ENCODE results near the gene TRAK2. TPM values are rescaled to one million over a fixed set of nuclear protein-coding genes. Genes with fewer than 3 reads are reported as not detected.
A peak's percentile ranks its signal among the peaks of the same experiment; 100 is the strongest.
"Not testable (repeated sequence)": the region's sequence is repeated elsewhere in the genome, so short reads cannot be mapped to it uniquely, and the experiment has no call there.

The TRAK2 gene
- total RNA-seq, 4 donors from 2014 or later: 14.3 to 45.4 (median 20.3) TPM

- Histone ChIP-seq H3K9me3 (no peaks in the 10 kb centered on the region), H3K4me3 (no peak overlapping the region), H3K27me3 (no peaks in the 10 kb centered on the region), H3K27ac (no peak overlapping the region), H3K36me3 (no peaks in the 10 kb centered on the region), H3K4me1 (peaks cover 36% of the 10 kb centered on the region)
- WGBS: 60% methylated on average over 1 of the region's 1 CpG
- no peak for DNase-seq (ENCODE audit: low spot score in 2 of 2)
- TF ChIP-seq EP300 (IDR thresholded peaks at IDR 0.05): no peak
- no peak for TF ChIP-seq POLR2A (IDR thresholded peaks at IDR 0.05)
- TF ChIP-seq, protein P1, sequence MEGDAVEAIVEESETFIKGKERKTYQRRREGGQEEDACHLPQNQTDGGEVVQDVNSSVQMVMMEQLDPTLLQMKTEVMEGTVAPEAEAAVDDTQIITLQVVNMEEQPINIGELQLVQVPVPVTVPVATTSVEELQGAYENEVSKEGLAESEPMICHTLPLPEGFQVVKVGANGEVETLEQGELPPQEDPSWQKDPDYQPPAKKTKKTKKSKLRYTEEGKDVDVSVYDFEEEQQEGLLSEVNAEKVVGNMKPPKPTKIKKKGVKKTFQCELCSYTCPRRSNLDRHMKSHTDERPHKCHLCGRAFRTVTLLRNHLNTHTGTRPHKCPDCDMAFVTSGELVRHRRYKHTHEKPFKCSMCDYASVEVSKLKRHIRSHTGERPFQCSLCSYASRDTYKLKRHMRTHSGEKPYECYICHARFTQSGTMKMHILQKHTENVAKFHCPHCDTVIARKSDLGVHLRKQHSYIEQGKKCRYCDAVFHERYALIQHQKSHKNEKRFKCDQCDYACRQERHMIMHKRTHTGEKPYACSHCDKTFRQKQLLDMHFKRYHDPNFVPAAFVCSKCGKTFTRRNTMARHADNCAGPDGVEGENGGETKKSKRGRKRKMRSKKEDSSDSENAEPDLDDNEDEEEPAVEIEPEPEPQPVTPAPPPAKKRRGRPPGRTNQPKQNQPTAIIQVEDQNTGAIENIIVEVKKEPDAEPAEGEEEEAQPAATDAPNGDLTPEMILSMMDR (IDR thresholded peaks at IDR 0.05): no peak
- no peak for TF ChIP-seq POLR2AphosphoS5 (IDR thresholded peaks at IDR 0.05)
Observed at GRCh38 chr2:201448061-201448460, 3.2 kb downstream of the TRAK2 start.

DNA sequence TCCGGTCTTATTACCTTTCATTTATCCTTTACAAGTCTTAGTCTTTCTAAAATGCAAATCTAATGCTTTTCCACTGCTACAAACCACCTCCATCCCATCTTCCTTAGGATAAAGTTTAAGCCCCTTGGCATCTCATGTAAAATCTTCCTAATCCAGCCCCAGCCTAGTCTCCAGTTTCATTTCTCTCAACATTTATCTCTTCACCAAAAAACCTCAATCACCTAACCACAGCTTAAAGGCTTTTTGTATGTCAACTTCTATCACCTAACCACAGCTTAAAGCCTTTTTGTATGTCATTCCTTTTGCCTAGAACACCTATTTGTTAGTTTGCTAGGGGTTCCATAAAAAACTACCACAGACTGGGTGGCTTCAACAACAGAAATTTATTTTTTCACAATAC is 4.2 kb downstream of the TRAK2 start:
- TF ChIP-seq, protein P1 (IDR thresholded peaks at IDR 0.05): no peak
- no peaks in the 10 kb centered on the region for H3K36me3 ChIP-seq
- no peak overlapping the region for H3K27ac ChIP-seq
- no peak for DNase-seq (ENCODE audit: low spot score in 2 of 2)
- H3K27me3 ChIP-seq: no peaks in the 10 kb centered on the region
- H3K4me3 ChIP-seq: no peak overlapping the region
- H3K9me3 ChIP-seq: no peaks in the 10 kb centered on the region
- 84% methylated on average over 1 of the region's 1 CpG for WGBS
- H3K4me1 ChIP-seq: peaks cover 29% of the 10 kb centered on the region

GRCh38 chr2:201444746-201445465 is 6.4 kb downstream of the TRAK2 start:
- DNase-seq (ENCODE audit: low spot score in 2 of 2): no peak
- WGBS: 91% methylated on average over 3 of the region's 3 CpGs
- Histone ChIP-seq H3K27me3 (no peaks in the 10 kb centered on the region), H3K36me3 (no peaks in the 10 kb centered on the region), H3K9me3 (no peaks in the 10 kb centered on the region), H3K4me3 (no peak overlapping the region), H3K27ac (no peak overlapping the region), H3K4me1 (peaks cover 36% of the 10 kb centered on the region)
- TF ChIP-seq EP300 (IDR thresholded peaks at IDR 0.05): no peak
- TF ChIP-seq, protein P1 (IDR thresholded peaks at IDR 0.05): no peak

DNA sequence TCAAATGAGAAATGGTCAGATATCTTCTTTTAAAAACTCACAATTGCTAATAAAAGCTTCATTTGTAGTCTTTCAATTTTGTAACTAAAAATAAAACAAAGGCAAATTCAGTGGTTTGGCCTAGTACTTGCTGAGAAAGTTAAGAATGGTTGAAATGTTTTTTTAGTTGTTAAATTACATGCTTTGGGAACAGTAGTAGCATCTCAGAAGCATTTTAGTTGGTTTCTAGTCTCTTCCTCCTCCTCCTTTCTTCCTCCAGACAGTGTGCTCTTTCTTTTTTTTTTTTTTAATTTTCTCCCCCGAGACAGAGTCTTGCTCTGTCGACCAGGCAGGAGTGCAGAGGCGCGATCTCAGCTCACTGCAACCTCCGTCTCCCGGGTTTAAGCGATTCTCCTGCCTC is 9.8 kb downstream of the TRAK2 start:
- Histone ChIP-seq H3K27me3 (no peaks in the 10 kb centered on the region), H3K27ac (no peak overlapping the region), H3K4me1 (peaks cover 22% of the 10 kb centered on the region), H3K4me3 (no peak overlapping the region), H3K9me3 (no peaks in the 10 kb centered on the region), H3K36me3 (no peaks in the 10 kb centered on the region)
- 70% methylated on average over 7 of the region's 7 CpGs for WGBS
- no peak for DNase-seq (ENCODE audit: low spot score in 2 of 2)
- no peak for TF ChIP-seq POLR2AphosphoS5 (IDR thresholded peaks at IDR 0.05)
- TF ChIP-seq, protein P1 (IDR thresholded peaks at IDR 0.05): no peak
- no peak for TF ChIP-seq EP300 (IDR thresholded peaks at IDR 0.05)
- TF ChIP-seq POLR2A (IDR thresholded peaks at IDR 0.05): no peak

GRCh38 chr2:201440182-201440581 is 11.1 kb downstream of the TRAK2 start:
- DNase-seq (ENCODE audit: low spot score in 2 of 2): no peak
- H3K36me3 ChIP-seq: no peaks in the 10 kb centered on the region
- 50% methylated on average over 1 of the region's 1 CpG for WGBS
- no peak overlapping the region for H3K27ac ChIP-seq
- TF ChIP-seq, protein P1 (IDR thresholded peaks at IDR 0.05): no peak
- TF ChIP-seq POLR2A (IDR thresholded peaks at IDR 0.05) (no peak), POLR2AphosphoS5 (IDR thresholded peaks at IDR 0.05) (peak in 1 of 3 donors; percentile 54), EP300 (IDR thresholded peaks at IDR 0.05) (no peak)
- H3K4me3 ChIP-seq: no peak overlapping the region
- H3K4me1 ChIP-seq: peaks cover 22% of the 10 kb centered on the region
- H3K9me3 ChIP-seq: no peaks in the 10 kb centered on the region
- H3K27me3 ChIP-seq: no peaks in the 10 kb centered on the region

- DNase-seq (ENCODE audit: low spot score in 2 of 2); H3K27me3 ChIP-seq; H3K9me3 ChIP-seq; H3K27ac ChIP-seq; H3K36me3 ChIP-seq; H3K4me3 ChIP-seq: not testable (repeated sequence)
- peaks cover 16% of the 10 kb centered on the region for H3K4me1 ChIP-seq
- WGBS: 82% methylated on average over 3 of the region's 3 CpGs
Observed at GRCh38 chr2:201439336-201439922, 11.8 kb downstream of the TRAK2 start.
